HepG2 (cell line): ENCODE measurements around the gene ALDH3A2. TPM values are rescaled to one million over a fixed set of nuclear protein-coding genes. Genes with fewer than 3 reads are reported as not detected.
A peak's percentile ranks its signal among the peaks of the same experiment; 100 is the strongest.

Source experiments
- ERF ChIP-seq: IDR thresholded peaks from 2 replicates; pipeline ENCODE4 v1.6.1; 2018; ENCODE audit warnings: missing biosample characterization, missing genetic modification reagents
- ISL2 ChIP-seq: sonication (generic); formaldehyde crosslinking; IDR thresholded peaks from 2 replicates; pipeline ENCODE4 v1.5.0; 2020; ENCODE audit warnings: missing genetic modification reagents
- KLF11 ChIP-seq: IDR thresholded peaks from 2 replicates; pipeline ENCODE4 v1.6.1; 2016; ENCODE audit warnings: missing compliant biosample characterization
- NR3C1 ChIP-seq: sonication (generic); formaldehyde crosslinking; IDR thresholded peaks from 2 replicates; pipeline ENCODE4 v1.4.0; 2020; ENCODE audit warnings: missing genetic modification reagents
- TGIF2 ChIP-seq: IDR thresholded peaks from 2 replicates; pipeline ENCODE4 v1.6.1; 2016; ENCODE audit warnings: control low read depth, missing compliant biosample characterization
- ZNF331 ChIP-seq: sonication (generic); formaldehyde crosslinking; IDR thresholded peaks from 2 replicates; pipeline ENCODE4 v1.4.0; 2020; ENCODE audit warnings: missing genetic modification reagents
- ZNF350 ChIP-seq: sonication (generic); formaldehyde crosslinking; IDR thresholded peaks from 2 replicates; pipeline ENCODE4 v1.4.0; 2020; ENCODE audit warnings: mild to moderate bottlenecking, low read depth, missing genetic modification reagents, borderline replicate concordance
- polyA plus RNA-seq, 8 experiments: library from polyadenylated mRNA; depleted of rRNA in 3 of 8; stranded (reverse) in 7 of 8; unstranded in 1 of 8; fragments of >200 nt; fragmentation: Illumina TruSeq in 4 of 8; extraction: Trizol in 4 of 8; gene quantifications; 2 replicates each; pipeline versions ENCODE4 v1.2.1 to v1.2.3, GENCODE V29; 2011 to 2016; ENCODE audit warnings: low read depth in 4 of 8, missing spikeins in 1 of 8, mixed read lengths in 1 of 8; ENCODE audit not compliant: insufficient read depth in 1 of 8
- total RNA-seq, 5 experiments: library from RNA; depleted of rRNA; stranded (reverse); fragments of >200 nt; fragmentation: Illumina TruSeq; extraction: Trizol; gene quantifications; 2 replicates each; pipeline ENCODE4 v1.2.3, GENCODE V29; 2016; ENCODE audit warnings: low read depth in 1 of 5
- TF ChIP-seq, protein P1 (sequence below): sonication (generic); formaldehyde crosslinking; IDR thresholded peaks from 2 replicates; pipeline ENCODE4 v1.5.0; 2020; ENCODE audit warnings: mild to moderate bottlenecking, missing genetic modification reagents, borderline replicate concordance
- TF ChIP-seq, protein P2 (sequence below): IDR thresholded peaks from 2 replicates; pipeline ENCODE4 v1.4.0; 2020; ENCODE audit warnings: mild to moderate bottlenecking, missing genetic modification reagents
- TF ChIP-seq, protein P3 (sequence below): sonication (generic); formaldehyde crosslinking; IDR thresholded peaks from 2 replicates; pipeline ENCODE4 v1.5.0; 2020; ENCODE audit warnings: mild to moderate bottlenecking, missing genetic modification reagents
- TF ChIP-seq, protein P4 (sequence below): sonication (generic); formaldehyde crosslinking; IDR thresholded peaks from 2 replicates; pipeline ENCODE4 v1.5.1; 2020; ENCODE audit warnings: missing genetic modification reagents, mild to moderate bottlenecking, borderline replicate concordance
- TF ChIP-seq, protein P5 (sequence below): sonication (generic); formaldehyde crosslinking; IDR thresholded peaks from 2 replicates; pipeline ENCODE4 v1.8.1; 2022; ENCODE audit warnings: mild to moderate bottlenecking, missing genetic modification reagents
- TF ChIP-seq, protein P6 (sequence below): sonication (generic); formaldehyde crosslinking; IDR thresholded peaks from 2 replicates; pipeline ENCODE4 v1.8.1; 2023; ENCODE audit warnings: mild to moderate bottlenecking, missing genetic modification reagents

Gene ALDH3A2
- total and polyA plus RNA-seq, 2 of the 13 experiments (the other 11 are each of a cell fraction or from before 2014, with no cell fraction given) = 80.8 to 180 TPM

DNA sequence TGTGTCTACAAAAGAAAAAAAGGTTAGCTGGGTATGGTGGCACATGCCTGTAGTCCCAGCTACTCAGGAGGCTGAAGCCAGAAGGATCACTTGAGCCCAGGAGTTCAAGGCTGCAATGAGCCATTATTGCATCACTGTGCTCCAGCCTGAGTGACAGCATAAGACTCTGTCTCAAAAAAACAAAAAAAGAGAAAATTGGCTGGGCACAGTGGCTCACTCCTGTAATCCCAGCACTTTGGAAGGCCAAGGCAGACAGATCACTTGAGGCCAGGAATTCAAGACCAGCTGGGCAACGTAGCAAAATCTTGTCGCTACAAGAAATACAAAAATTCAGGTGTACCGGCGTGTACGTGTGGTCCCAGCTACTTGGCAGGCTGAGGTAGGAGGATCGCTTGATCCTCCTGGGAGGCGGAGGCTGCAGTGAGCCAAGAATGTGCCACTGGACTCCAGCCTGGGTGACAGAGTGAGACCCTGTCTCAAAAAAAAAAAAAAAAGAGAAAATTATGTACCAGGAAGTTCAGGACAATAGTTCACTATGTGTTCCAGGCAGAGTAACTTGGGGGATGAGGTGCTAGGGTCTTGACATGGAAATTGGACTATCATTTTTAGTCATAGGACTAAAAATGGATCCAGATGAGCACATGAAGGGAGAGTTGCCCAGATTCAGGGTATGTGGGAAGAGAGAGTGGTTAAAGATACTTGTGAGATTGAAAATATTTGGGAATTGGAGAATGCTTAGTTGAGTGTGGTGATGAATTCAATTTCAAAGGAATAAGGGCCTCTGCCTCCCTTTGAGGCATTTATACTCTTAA is 11.0 kb downstream of the ALDH3A2 start (continued):
- TF ChIP-seq, protein P1, sequence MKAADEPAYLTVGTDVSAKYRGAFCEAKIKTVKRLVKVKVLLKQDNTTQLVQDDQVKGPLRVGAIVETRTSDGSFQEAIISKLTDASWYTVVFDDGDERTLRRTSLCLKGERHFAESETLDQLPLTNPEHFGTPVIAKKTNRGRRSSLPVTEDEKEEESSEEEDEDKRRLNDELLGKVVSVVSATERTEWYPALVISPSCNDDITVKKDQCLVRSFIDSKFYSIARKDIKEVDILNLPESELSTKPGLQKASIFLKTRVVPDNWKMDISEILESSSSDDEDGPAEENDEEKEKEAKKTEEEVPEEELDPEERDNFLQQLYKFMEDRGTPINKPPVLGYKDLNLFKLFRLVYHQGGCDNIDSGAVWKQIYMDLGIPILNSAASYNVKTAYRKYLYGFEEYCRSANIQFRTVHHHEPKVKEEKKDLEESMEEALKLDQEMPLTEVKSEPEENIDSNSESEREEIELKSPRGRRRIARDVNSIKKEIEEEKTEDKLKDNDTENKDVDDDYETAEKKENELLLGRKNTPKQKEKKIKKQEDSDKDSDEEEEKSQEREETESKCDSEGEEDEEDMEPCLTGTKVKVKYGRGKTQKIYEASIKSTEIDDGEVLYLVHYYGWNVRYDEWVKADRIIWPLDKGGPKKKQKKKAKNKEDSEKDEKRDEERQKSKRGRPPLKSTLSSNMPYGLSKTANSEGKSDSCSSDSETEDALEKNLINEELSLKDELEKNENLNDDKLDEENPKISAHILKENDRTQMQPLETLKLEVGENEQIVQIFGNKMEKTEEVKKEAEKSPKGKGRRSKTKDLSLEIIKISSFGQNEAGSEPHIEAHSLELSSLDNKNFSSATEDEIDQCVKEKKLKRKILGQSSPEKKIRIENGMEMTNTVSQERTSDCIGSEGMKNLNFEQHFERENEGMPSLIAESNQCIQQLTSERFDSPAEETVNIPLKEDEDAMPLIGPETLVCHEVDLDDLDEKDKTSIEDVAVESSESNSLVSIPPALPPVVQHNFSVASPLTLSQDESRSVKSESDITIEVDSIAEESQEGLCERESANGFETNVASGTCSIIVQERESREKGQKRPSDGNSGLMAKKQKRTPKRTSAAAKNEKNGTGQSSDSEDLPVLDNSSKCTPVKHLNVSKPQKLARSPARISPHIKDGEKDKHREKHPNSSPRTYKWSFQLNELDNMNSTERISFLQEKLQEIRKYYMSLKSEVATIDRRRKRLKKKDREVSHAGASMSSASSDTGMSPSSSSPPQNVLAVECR (CRISPR knock-in tag) = peak; percentile 38; the same call in 1 of the 2 replicates
- TF ChIP-seq, protein P2, sequence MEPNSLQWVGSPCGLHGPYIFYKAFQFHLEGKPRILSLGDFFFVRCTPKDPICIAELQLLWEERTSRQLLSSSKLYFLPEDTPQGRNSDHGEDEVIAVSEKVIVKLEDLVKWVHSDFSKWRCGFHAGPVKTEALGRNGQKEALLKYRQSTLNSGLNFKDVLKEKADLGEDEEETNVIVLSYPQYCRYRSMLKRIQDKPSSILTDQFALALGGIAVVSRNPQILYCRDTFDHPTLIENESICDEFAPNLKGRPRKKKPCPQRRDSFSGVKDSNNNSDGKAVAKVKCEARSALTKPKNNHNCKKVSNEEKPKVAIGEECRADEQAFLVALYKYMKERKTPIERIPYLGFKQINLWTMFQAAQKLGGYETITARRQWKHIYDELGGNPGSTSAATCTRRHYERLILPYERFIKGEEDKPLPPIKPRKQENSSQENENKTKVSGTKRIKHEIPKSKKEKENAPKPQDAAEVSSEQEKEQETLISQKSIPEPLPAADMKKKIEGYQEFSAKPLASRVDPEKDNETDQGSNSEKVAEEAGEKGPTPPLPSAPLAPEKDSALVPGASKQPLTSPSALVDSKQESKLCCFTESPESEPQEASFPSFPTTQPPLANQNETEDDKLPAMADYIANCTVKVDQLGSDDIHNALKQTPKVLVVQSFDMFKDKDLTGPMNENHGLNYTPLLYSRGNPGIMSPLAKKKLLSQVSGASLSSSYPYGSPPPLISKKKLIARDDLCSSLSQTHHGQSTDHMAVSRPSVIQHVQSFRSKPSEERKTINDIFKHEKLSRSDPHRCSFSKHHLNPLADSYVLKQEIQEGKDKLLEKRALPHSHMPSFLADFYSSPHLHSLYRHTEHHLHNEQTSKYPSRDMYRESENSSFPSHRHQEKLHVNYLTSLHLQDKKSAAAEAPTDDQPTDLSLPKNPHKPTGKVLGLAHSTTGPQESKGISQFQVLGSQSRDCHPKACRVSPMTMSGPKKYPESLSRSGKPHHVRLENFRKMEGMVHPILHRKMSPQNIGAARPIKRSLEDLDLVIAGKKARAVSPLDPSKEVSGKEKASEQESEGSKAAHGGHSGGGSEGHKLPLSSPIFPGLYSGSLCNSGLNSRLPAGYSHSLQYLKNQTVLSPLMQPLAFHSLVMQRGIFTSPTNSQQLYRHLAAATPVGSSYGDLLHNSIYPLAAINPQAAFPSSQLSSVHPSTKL (CRISPR knock-in tag) = peak; percentile 80
- TF ChIP-seq ISL2 (CRISPR knock-in tag) (peak; percentile 79), ZNF350 (CRISPR knock-in tag) (peak; percentile 33; the same call in 1 of the 2 replicates), NR3C1 (no peak), ZNF331 (peak; percentile 47; the same call in 1 of the 2 replicates), ERF (no peak), KLF11 (CRISPR knock-in tag) (no peak), TGIF2 (no peak; the same call in 1 of the 2 replicates)
- TF ChIP-seq, protein P3, sequence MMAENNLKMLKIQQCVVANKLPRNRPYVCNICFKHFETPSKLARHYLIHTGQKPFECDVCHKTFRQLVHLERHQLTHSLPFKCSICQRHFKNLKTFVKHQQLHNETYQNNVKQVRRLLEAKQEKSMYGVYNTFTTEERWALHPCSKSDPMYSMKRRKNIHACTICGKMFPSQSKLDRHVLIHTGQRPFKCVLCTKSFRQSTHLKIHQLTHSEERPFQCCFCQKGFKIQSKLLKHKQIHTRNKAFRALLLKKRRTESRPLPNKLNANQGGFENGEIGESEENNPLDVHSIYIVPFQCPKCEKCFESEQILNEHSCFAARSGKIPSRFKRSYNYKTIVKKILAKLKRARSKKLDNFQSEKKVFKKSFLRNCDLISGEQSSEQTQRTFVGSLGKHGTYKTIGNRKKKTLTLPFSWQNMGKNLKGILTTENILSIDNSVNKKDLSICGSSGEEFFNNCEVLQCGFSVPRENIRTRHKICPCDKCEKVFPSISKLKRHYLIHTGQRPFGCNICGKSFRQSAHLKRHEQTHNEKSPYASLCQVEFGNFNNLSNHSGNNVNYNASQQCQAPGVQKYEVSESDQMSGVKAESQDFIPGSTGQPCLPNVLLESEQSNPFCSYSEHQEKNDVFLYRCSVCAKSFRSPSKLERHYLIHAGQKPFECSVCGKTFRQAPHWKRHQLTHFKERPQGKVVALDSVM (CRISPR knock-in tag) = peak; percentile 24; the same call in 1 of the 2 replicates
- TF ChIP-seq, protein P4, sequence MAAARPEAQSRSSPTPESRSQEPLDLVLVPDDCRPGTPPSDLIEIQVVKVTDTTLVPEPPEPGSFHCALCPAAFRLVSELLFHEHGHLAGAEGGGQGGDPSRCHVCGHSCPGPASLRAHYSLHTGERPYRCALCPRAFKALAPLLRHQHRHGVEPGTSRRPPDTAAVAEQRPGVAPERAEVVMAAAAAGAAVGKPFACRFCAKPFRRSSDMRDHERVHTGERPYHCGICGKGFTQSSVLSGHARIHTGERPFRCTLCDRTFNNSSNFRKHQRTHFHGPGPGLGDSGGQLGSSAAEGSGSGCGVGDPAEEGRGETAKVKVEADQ (CRISPR knock-in tag) = no peak
- TF ChIP-seq, protein P5, sequence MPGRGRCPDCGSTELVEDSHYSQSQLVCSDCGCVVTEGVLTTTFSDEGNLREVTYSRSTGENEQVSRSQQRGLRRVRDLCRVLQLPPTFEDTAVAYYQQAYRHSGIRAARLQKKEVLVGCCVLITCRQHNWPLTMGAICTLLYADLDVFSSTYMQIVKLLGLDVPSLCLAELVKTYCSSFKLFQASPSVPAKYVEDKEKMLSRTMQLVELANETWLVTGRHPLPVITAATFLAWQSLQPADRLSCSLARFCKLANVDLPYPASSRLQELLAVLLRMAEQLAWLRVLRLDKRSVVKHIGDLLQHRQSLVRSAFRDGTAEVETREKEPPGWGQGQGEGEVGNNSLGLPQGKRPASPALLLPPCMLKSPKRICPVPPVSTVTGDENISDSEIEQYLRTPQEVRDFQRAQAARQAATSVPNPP (CRISPR knock-in tag) = 0 out of 2 replicates have a peak, but pooled peaks have one; percentile 25
- TF ChIP-seq, protein P6, sequence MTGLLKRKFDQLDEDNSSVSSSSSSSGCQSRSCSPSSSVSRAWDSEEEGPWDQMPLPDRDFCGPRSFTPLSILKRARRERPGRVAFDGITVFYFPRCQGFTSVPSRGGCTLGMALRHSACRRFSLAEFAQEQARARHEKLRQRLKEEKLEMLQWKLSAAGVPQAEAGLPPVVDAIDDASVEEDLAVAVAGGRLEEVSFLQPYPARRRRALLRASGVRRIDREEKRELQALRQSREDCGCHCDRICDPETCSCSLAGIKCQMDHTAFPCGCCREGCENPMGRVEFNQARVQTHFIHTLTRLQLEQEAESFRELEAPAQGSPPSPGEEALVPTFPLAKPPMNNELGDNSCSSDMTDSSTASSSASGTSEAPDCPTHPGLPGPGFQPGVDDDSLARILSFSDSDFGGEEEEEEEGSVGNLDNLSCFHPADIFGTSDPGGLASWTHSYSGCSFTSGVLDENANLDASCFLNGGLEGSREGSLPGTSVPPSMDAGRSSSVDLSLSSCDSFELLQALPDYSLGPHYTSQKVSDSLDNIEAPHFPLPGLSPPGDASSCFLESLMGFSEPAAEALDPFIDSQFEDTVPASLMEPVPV (CRISPR knock-in tag) = no peak
